ENCODE data around the gene SWAP70.
"Not testable (repeated sequence)": the region's sequence is repeated elsewhere in the genome, so short reads cannot be mapped to it uniquely, and the experiment has no call there.

The SWAP70 gene

DNA sequence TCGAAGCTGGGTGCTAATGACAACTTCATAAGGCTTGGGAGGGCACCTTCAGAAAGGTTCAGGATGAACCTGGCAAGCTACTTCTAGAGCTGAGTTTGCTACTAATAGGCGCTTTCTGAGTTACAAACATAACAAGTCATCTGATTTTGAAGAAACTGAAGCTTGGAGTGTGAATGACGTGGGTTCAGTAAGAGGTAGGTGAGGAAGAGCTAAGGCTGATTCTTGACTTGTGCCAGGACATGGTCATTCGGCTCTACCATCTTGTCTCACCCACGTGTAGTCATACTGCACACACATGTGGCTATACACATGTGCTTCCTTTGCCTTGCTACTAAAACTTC, 56.4 kb downstream of the SWAP70 start:
- no peak for DNase-seq

- DNase-seq: no peak
Measured at GRCh38 chr11:9722023-9722422, 58.1 kb downstream of the SWAP70 start.

GRCh38 chr11:9722893-9723292, 59.0 kb downstream of the SWAP70 start:
- no peak for DNase-seq

DNA sequence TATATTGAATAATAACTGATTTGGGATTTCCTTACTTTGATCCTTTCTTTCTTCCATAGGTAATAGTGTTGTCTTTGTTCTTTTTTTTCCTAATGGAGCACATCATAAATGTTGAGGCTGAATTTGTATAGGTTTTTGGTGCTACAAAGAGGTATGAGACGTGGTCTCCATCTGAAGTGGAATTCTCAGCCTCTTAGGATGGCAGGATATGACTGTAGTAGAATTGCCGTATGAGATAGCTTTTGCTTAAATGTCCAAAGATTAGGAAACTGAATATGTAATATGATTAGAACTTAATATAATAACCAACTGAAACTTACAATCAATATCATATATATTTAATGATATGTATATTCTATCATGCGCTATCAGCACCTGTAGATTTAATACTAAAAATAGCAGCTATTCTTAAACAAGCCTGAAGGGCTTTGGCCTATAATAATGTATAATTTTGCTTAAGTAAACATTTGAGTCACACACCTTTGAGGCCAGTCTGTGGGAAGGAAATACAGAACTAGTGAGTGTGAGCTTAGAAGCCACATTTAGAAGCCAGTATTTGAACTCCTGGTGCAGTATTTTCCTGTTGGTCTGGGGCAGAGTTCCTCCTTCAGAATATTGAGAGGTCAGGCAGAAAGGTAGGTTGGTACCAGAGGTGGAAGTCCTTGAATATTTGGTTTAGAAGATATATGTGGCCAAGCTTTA, 62.6 kb downstream of the SWAP70 start:
- no peak for DNase-seq

- no peak for DNase-seq
Measured at GRCh38 chr11:9728058-9728457, 64.2 kb downstream of the SWAP70 start.

- no peak for DNase-seq
Measured at GRCh38 chr11:9731256-9731655, 67.4 kb downstream of the SWAP70 start.

- no peak for DNase-seq
Measured at GRCh38 chr11:9732453-9732852, 68.6 kb downstream of the SWAP70 start.

GRCh38 chr11:9733212-9733611, 69.3 kb downstream of the SWAP70 start:
- no peak for DNase-seq

- no peak for DNase-seq
Measured at GRCh38 chr11:9735236-9735635, 71.4 kb downstream of the SWAP70 start.

- no peak for DNase-seq
Measured at GRCh38 chr11:9735919-9736318, 72.0 kb downstream of the SWAP70 start.

DNA sequence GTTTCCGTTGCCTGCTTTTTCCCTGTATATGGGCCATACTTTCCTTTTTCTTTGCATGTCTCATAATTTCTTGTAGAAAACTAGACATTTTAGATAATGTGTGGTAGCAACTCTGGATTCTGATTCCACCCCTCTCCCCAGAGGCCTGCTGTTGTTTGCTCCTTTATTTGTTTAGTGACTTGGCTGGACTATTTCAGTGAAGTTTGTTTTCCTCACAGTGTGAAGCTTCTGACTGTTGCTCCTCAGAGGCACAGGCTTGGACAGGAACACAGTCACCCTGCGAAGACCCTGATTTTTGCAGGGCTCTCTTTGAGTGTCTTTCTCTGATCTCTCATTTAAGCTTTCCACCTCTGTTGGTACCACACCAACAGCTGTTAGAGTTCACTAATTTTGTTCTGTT, 72.5 kb downstream of the SWAP70 start:
- DNase-seq: no peak

DNA sequence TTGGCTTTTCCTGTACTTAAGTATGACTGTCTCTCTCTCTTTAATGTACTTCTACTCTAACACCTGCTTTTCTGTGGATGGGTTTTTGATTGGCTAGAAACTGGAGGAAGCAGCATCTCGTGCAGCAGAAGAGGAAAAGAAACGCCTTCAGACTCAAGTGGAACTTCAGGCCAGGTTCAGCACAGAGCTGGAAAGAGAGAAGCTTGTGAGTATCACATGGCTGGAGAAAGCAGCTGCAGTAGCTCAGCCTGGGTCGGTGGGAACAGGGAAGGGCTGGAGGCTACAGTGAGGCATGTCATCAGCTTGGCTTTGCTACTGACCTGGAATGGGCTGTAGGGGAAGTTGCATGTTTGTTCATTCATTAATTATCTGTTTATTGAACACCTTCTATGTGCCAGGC, 74.2 kb downstream of the SWAP70 start:
- no peak for DNase-seq

DNA sequence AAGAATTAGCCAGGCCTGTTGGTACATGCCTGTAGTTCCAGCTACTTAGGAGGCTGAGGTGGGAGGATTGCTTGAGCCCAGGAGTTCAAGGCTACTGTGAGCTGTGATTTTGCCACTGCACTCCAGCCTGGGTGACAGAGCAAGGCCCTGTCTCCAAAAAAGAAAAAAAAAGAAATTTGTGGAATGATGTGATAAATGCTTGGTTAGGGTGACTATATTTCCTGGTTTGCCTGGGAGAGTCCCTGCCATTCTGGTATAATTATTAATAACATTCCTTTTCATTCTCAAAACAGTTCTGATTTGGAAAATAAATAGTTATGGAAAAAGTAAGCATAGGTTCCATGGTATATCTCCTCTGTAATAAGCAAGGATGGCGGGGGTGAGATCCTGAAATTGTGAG, 74.8 kb downstream of the SWAP70 start:
- no peak for DNase-seq

DNA sequence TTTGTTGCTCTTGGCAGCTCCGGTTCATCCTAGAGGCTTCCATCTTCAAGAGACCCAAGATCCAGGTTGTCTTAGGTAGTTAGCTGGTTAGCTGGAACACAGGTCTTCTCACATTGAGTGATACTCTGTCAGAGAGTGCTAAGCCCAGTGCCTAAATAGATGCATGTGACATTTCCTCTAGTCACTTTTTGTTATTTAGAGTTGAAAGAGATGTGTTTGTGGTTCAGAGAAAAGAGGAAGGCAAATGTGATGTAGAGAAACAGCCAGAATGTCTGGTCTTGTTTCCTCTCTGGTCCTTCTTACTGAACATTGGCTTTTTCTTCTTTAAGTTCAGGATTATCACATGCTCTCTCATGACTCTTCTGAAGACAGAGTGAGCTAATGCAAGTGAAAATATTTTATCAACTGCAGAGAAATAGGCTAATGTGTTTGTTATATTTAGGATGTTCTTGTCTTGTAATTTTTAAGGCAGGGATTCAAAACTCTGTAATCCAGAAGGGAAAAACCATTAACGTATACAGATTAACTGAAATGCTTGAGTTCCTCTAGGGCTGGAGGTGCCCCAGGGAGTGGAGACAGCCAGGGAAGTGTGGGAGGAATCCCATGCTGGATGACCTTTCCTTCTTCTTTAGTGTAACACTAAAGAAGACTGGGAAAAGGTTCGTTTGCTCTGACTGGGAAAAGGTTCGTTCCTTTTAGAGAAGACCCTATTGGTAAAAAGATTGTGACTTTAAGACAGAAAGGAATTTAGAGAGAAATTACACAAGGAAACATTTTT, 75.4 kb downstream of the SWAP70 start:
- DNase-seq: no peak

DNA sequence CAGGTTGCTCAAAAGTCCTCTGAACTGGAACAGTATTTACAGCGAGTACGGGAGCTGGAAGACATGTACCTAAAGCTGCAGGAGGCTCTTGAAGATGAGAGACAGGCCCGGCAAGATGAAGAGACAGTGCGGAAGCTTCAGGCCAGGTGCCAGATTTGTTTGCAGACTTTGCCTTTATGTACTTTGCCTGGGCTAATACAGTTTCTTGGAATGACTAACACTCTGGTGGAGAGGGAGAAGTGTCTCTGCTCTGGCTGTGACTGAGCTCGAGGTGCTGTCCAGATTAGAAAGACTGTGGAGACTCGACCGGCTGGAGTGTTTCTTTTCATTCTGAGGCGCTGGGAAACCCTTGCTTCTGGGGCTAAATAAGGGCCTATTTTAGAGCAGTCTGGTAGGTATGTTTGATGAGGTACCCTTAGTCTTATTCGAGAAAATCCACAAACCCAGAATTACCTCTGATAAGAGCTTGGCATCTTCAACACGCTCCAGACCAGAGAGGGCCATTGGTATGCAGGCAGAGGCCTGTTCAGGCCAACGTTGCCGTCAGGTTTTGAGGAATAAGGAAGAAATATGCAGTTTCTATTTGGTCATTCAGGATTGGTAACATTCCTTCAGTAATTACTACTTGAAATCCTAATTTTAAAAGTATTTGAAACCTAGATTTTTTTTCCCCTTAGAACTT, 76.5 kb downstream of the SWAP70 start:
- DNase-seq: no peak

GRCh38 chr11:9741260-9741659, 77.4 kb downstream of the SWAP70 start:
- no peak for DNase-seq

DNA sequence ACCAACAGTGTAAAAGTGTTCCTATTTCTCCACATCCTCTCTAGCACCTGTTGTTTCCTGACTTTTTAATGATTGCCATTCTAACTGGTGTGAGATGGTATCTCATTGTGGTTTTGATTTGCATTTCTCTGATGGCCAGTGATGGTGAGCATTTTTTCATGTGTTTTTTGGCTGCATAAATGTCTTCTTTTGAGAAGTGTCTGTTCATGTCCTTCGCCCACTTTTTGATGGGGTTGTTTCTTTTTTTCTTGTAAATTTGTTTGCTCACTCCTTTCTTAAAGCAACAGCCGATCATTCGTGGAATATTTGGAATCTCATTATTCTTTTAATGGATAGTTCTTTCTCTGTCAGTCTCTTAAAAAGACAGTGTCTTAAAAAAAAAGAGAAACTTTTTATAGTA, 79.6 kb downstream of the SWAP70 start:
- DNase-seq: not testable (repeated sequence)

- no peak for DNase-seq
Measured at GRCh38 chr11:9745411-9746211, 81.7 kb downstream of the SWAP70 start.

DNA sequence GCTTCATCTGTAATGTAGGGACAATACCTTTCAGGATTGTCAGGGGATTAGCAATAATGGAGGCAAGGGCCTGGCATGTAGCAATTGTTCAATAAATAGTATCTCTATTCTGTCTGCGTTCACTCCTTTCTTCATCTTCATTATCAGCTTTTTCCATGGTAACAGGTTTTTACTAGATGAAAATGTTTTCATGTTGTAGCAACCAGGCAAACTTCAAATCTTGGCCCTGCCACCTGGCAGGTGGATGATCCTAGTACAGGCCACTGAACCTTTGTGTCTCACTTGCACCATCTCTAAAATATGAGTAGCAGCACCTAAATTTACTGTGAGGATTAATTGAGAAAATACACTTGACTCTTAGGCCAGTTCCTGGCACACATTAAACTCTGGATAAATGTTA, 83.4 kb downstream of the SWAP70 start:
- no peak for DNase-seq

DNA sequence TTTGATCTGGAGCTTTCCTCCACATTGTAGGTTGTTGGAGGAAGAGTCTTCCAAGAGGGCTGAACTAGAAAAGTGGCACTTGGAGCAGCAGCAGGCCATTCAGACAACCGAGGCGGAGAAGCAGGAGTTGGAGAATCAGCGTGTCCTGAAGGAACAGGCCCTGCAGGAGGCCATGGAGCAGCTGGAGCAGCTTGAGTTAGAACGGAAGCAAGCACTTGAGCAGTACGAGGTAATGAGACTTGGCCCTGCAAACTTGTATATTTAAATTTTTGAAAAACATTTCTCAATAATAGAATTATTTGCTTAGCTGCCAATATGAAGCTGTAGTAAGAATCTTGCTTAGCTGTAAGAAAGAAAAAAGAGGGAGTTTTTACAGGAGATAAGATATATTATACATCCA, 84.0 kb downstream of the SWAP70 start:
- no peak for DNase-seq

GRCh38 chr11:9748361-9748970, 84.6 kb downstream of the SWAP70 start:
- DNase-seq: no peak

DNA sequence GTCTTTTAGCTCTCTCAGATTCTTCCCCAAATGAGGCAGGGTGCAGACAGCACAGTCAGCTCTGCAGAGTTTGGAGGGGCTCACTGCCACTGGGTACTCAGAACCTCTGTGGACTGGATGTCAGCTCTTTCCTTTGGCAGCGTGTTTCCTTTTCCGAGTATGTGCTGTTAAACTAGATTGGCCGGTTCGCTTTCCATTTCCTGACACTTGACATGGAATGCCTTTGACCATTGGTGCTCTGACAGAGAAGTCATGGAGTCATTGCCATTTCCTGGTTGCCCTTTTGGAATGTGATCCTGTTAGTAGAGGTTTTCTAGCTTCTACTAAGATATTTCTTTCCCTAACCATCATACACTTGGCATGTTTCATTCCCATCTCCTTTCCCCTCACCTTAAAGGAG, 86.7 kb downstream of the SWAP70 start:
- no peak for DNase-seq
